Measurements from ENCODE around the gene CCNT2. TPM values are rescaled to one million over a fixed set of nuclear protein-coding genes. Genes with fewer than 3 reads are reported as not detected.

The CCNT2 gene
- total RNA-seq: 20.6 and 28.6 TPM in 2 replicates

DNA sequence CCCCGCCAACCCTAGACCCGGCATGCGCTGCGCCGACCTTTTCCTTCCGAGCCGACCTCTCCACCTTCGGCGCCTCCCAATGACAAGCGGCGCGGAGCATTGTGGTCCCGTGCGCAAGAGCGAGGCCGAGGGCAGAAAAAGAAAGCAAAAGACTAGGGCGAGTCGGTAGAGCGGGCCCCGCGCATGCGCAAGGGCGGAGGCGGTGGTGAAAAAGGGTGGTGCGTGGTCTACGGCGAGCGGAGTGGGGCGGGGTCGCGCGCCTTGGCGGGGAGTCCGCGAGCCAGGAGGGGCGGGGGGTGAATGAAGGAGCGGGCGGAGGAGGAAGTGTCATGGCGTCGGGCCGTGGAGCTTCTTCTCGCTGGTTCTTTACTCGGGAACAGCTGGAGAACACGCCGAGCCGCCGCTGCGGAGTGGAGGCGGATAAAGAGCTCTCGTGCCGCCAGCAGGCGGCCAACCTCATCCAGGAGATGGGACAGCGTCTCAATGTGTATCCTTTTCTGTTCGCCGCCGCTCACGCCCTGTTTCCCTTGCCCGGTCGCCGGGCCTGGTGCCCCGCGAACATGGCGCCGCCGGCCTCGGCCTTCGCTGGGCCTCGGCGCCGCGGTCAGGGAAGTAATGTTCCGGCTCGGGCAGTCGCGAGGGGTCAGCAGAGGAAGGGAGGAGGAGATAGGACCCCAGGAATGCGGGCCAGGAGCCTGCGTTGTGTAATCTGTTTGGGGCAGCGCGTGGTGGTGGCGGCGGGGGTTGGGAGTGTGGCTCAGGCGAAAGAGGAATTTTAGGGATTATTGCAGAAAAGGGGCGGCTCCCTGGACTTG is at the start of gene CCNT2:
CCNT2 (plus strand) TSS at position 297 of the 815 bp plus-strand sequence; CDS start at position 330, 33 bp downstream.

Other genes starting within 250 kb of the CCNT2 start
- gene TMEM163, start 199.8 kb upstream of the CCNT2 start, total RNA-seq: not detected in 2 replicates
- gene ACMSD, start 80.2 kb upstream of the CCNT2 start, total RNA-seq: not detected in 2 replicates
- gene MAP3K19, start 128.6 kb downstream of the CCNT2 start, total RNA-seq: not detected in 2 replicates
- gene RAB3GAP1, start 133.5 kb downstream of the CCNT2 start, total RNA-seq: 65.9 and 66.3 TPM in 2 replicates

All from placental pericyte (primary cell).